ENCODE data around the gene GALNT17.
"Not testable (repeated sequence)": the region's sequence is repeated elsewhere in the genome, so short reads cannot be mapped to it uniquely, and the experiment has no call there.

GALNT17 gene

GRCh38 chr7:71627651-71628050 lies 495.7 kb downstream of the GALNT17 start:
- no peaks in the 10 kb centered on the region for H3K9me3 ChIP-seq (ENCODE audit: low read length)
- peak overlapping the region in 1 of 2 donors; percentile 14 for H3K4me3 ChIP-seq (ENCODE audit: low read depth in 1 of 2, low read length in 2 of 2)
- no peak overlapping the region for H3K9ac ChIP-seq (ENCODE audit: low read length)
- no peaks in the 10 kb centered on the region for H3K36me3 ChIP-seq (ENCODE audit: insufficient read depth, low read length)
- peaks cover 22% of the 10 kb centered on the region for H3K4me1 ChIP-seq (ENCODE audit: insufficient read depth, low read length)
- no peaks in the 10 kb centered on the region for H3K27me3 ChIP-seq (ENCODE audit: control insufficient read depth in 1 of 2, insufficient read depth in 2 of 2, low read length in 2 of 2)
- H3K27ac ChIP-seq (ENCODE audit: low read depth, low read length) = peak overlapping the region; percentile 14

GRCh38 chr7:71630516-71630915 lies 498.6 kb downstream of the GALNT17 start:
- H3K4me3 ChIP-seq (ENCODE audit: low read depth in 1 of 2, low read length in 2 of 2) = no peak overlapping the region
- peaks cover 32% of the 10 kb centered on the region for H3K4me1 ChIP-seq (ENCODE audit: insufficient read depth, low read length)
- H3K36me3 ChIP-seq (ENCODE audit: insufficient read depth, low read length) = no peaks in the 10 kb centered on the region
- H3K27me3 ChIP-seq (ENCODE audit: control insufficient read depth in 1 of 2, insufficient read depth in 2 of 2, low read length in 2 of 2) = no peaks in the 10 kb centered on the region
- H3K9ac ChIP-seq (ENCODE audit: low read length) = no peak overlapping the region
- H3K9me3 ChIP-seq (ENCODE audit: low read length) = no peaks in the 10 kb centered on the region
- no peak overlapping the region for H3K27ac ChIP-seq (ENCODE audit: low read depth, low read length)

- peak overlapping the region in 1 of 2 donors; percentile 33 for H3K4me3 ChIP-seq (ENCODE audit: low read depth in 1 of 2, low read length in 2 of 2)
These were observed 501.6 kb downstream of the GALNT17 start for GRCh38 chr7:71633551-71634008.

GRCh38 chr7:71635849-71636248 lies 503.9 kb downstream of the GALNT17 start:
- not testable (repeated sequence) for H3K4me1 ChIP-seq (ENCODE audit: insufficient read depth, low read length); H3K36me3 ChIP-seq (ENCODE audit: insufficient read depth, low read length); H3K9me3 ChIP-seq (ENCODE audit: low read length); H3K4me3 ChIP-seq (ENCODE audit: low read depth in 1 of 2, low read length in 2 of 2); H3K27me3 ChIP-seq (ENCODE audit: control insufficient read depth in 1 of 2, insufficient read depth in 2 of 2, low read length in 2 of 2); H3K27ac ChIP-seq (ENCODE audit: low read depth, low read length); H3K9ac ChIP-seq (ENCODE audit: low read length)

More at GRCh38 chr7:71633551-71634008, 501.6 kb downstream of the GALNT17 start:
- Histone ChIP-seq H3K27ac (ENCODE audit: low read depth, low read length) (no peak overlapping the region), H3K9ac (ENCODE audit: low read length) (no peak overlapping the region), H3K27me3 (ENCODE audit: control insufficient read depth in 1 of 2, insufficient read depth in 2 of 2, low read length in 2 of 2) (no peaks in the 10 kb centered on the region), H3K36me3 (ENCODE audit: insufficient read depth, low read length) (no peaks in the 10 kb centered on the region), H3K9me3 (ENCODE audit: low read length) (no peaks in the 10 kb centered on the region), H3K4me1 (ENCODE audit: insufficient read depth, low read length) (peaks cover 14% of the 10 kb centered on the region)

- no peak overlapping the region for H3K9ac ChIP-seq (ENCODE audit: low read length)
- no peak overlapping the region for H3K27ac ChIP-seq (ENCODE audit: low read depth, low read length)
These were observed 504.4 kb downstream of the GALNT17 start for GRCh38 chr7:71636329-71636728.

DNA sequence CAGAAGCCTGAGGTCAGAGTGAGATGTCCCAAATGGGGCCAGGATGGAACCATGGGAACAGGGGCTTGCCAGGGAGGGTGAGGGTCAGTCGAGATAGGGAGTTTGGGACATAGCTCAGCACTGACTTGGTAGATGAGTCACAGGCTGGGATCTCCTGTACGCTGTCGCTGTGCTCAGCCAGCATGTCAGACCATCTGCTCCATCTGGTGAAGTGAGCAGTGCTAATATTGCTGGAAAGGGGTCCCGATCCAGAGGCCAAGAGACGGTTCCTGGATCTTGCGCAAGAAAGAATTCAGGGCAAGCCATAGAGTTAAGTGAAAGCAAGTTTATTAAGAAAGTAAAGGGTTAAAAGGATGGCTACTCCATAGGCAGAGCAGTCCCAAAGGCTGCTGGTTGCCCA lies 505.6 kb downstream of the GALNT17 start:
- no peaks in the 10 kb centered on the region for H3K36me3 ChIP-seq (ENCODE audit: insufficient read depth, low read length)
- H3K9me3 ChIP-seq (ENCODE audit: low read length) = no peaks in the 10 kb centered on the region
- H3K4me3 ChIP-seq (ENCODE audit: low read depth in 1 of 2, low read length in 2 of 2) = no peak overlapping the region
- no peak overlapping the region for H3K27ac ChIP-seq (ENCODE audit: low read depth, low read length)
- no peaks in the 10 kb centered on the region for H3K27me3 ChIP-seq (ENCODE audit: control insufficient read depth in 1 of 2, insufficient read depth in 2 of 2, low read length in 2 of 2)
- H3K9ac ChIP-seq (ENCODE audit: low read length) = no peak overlapping the region
- H3K4me1 ChIP-seq (ENCODE audit: insufficient read depth, low read length) = peaks cover 9% of the 10 kb centered on the region

More at GRCh38 chr7:71636329-71636728, 504.4 kb downstream of the GALNT17 start:
- Histone ChIP-seq H3K4me1 (ENCODE audit: insufficient read depth, low read length) (peaks cover 9% of the 10 kb centered on the region), H3K36me3 (ENCODE audit: insufficient read depth, low read length) (no peaks in the 10 kb centered on the region), H3K9me3 (ENCODE audit: low read length) (no peaks in the 10 kb centered on the region), H3K27me3 (ENCODE audit: control insufficient read depth in 1 of 2, insufficient read depth in 2 of 2, low read length in 2 of 2) (no peaks in the 10 kb centered on the region), H3K4me3 (ENCODE audit: low read depth in 1 of 2, low read length in 2 of 2) (no peak overlapping the region)

DNA sequence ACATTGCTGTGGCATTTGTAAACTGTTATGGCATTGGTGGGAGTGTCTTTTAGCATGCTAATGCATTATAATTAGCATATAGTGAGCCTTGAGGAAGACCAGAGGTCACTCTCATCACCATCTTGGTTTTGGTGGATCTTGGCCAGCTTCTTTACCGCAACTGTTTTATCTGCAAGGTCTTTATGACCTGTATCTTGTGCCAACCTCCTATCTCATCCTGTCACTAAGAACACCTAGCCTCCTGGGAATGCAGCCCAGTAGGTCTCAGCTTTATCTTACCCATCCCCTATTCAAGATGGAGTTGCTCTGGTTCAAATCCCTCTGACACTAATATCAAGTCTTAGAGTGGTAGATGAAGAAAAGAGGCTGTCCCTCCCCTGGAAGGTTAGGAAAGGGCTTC lies 506.2 kb downstream of the GALNT17 start:
- H3K27me3 ChIP-seq (ENCODE audit: control insufficient read depth in 1 of 2, insufficient read depth in 2 of 2, low read length in 2 of 2) = no peaks in the 10 kb centered on the region
- H3K27ac ChIP-seq (ENCODE audit: low read depth, low read length) = no peak overlapping the region
- no peaks in the 10 kb centered on the region for H3K36me3 ChIP-seq (ENCODE audit: insufficient read depth, low read length)
- H3K9ac ChIP-seq (ENCODE audit: low read length) = no peak overlapping the region
- H3K4me1 ChIP-seq (ENCODE audit: insufficient read depth, low read length) = peaks cover 8% of the 10 kb centered on the region
- no peak overlapping the region for H3K4me3 ChIP-seq (ENCODE audit: low read depth in 1 of 2, low read length in 2 of 2)
- no peaks in the 10 kb centered on the region for H3K9me3 ChIP-seq (ENCODE audit: low read length)

- Histone ChIP-seq H3K9ac (ENCODE audit: low read length) (no peak overlapping the region), H3K27me3 (ENCODE audit: control insufficient read depth in 1 of 2, insufficient read depth in 2 of 2, low read length in 2 of 2) (no peaks in the 10 kb centered on the region), H3K4me1 (ENCODE audit: insufficient read depth, low read length) (no peaks in the 10 kb centered on the region), H3K4me3 (ENCODE audit: low read depth in 1 of 2, low read length in 2 of 2) (no peak overlapping the region), H3K27ac (ENCODE audit: low read depth, low read length) (no peak overlapping the region), H3K9me3 (ENCODE audit: low read length) (no peaks in the 10 kb centered on the region), H3K36me3 (ENCODE audit: insufficient read depth, low read length) (no peaks in the 10 kb centered on the region)
These were observed 507.6 kb downstream of the GALNT17 start for GRCh38 chr7:71639382-71640085.

DNA sequence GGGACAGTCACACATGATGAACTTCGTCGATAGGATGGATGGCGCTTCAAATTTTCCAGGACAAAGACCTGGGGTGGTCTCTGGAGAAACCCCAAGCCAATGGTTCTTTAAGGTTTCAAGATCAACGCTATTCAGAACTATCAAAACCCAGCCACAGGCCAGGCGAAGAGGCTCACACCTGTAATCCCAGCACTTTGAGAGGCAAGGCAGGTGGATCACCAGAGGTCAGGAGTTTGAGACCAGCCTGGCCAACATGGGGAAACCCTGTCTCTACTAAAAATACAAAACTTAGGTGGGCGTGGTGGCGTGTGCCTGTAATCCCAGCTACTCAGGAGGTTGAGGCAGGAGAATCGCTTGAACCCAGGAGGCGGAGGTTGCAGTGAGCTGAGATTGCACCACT lies 511.1 kb downstream of the GALNT17 start:
- not testable (repeated sequence) for H3K27me3 ChIP-seq (ENCODE audit: control insufficient read depth in 1 of 2, insufficient read depth in 2 of 2, low read length in 2 of 2); H3K4me3 ChIP-seq (ENCODE audit: low read depth in 1 of 2, low read length in 2 of 2); H3K36me3 ChIP-seq (ENCODE audit: insufficient read depth, low read length); H3K4me1 ChIP-seq (ENCODE audit: insufficient read depth, low read length); H3K27ac ChIP-seq (ENCODE audit: low read depth, low read length); H3K9me3 ChIP-seq (ENCODE audit: low read length); H3K9ac ChIP-seq (ENCODE audit: low read length)

DNA sequence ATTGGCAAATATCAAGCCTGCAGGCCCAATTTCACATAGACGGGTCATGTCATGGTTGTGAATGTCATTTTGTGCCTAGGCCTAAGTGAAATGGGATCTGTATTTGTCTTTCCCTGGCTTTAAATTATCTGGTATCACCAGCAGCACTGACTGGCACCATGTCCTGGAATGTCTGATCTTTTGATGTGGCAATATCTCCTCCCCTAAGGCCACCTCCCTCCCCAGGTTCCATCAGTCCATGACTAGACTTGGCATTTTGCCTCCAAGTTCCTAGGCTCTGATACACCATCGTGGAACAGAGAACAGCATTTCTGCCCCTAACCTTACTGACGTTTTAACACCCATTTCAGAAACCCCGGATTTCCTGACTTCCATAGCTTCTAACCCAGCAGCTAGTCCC lies 513.9 kb downstream of the GALNT17 start:
- H3K4me3 ChIP-seq (ENCODE audit: low read depth in 1 of 2, low read length in 2 of 2) = no peak overlapping the region
- no peaks in the 10 kb centered on the region for H3K4me1 ChIP-seq (ENCODE audit: insufficient read depth, low read length)
- no peak overlapping the region for H3K27ac ChIP-seq (ENCODE audit: low read depth, low read length)
- H3K27me3 ChIP-seq (ENCODE audit: control insufficient read depth in 1 of 2, insufficient read depth in 2 of 2, low read length in 2 of 2) = no peaks in the 10 kb centered on the region
- H3K36me3 ChIP-seq (ENCODE audit: insufficient read depth, low read length) = no peaks in the 10 kb centered on the region
- H3K9ac ChIP-seq (ENCODE audit: low read length) = no peak overlapping the region
- H3K9me3 ChIP-seq (ENCODE audit: low read length) = peaks cover 5% of the 10 kb centered on the region

DNA sequence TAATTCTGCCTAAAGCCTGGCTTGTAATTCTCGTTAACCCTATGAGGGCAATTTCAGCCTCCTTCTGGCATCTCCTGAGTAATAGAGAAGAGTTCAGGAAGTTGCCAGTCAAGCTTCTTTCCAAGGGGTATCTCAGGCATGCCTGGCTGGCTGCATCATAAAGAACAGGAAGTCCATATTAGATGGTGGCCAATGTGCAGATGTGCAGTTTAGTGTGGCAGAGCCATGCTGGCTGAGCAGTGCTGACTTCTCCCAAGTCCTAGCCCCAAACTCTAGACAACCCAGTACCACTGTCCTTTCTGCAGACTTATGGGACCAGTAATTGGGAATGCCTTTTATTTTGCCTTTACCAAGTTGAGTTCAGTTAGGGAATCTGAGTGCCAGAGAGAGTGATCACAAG lies 517.9 kb downstream of the GALNT17 start:
- no peaks in the 10 kb centered on the region for H3K4me1 ChIP-seq (ENCODE audit: insufficient read depth, low read length)
- no peak overlapping the region for H3K27ac ChIP-seq (ENCODE audit: low read depth, low read length)
- H3K4me3 ChIP-seq (ENCODE audit: low read depth in 1 of 2, low read length in 2 of 2) = no peak overlapping the region
- H3K36me3 ChIP-seq (ENCODE audit: insufficient read depth, low read length) = no peaks in the 10 kb centered on the region
- H3K9me3 ChIP-seq (ENCODE audit: low read length) = peaks cover 5% of the 10 kb centered on the region
- H3K27me3 ChIP-seq (ENCODE audit: control insufficient read depth in 1 of 2, insufficient read depth in 2 of 2, low read length in 2 of 2) = no peaks in the 10 kb centered on the region
- no peak overlapping the region for H3K9ac ChIP-seq (ENCODE audit: low read length)

DNA sequence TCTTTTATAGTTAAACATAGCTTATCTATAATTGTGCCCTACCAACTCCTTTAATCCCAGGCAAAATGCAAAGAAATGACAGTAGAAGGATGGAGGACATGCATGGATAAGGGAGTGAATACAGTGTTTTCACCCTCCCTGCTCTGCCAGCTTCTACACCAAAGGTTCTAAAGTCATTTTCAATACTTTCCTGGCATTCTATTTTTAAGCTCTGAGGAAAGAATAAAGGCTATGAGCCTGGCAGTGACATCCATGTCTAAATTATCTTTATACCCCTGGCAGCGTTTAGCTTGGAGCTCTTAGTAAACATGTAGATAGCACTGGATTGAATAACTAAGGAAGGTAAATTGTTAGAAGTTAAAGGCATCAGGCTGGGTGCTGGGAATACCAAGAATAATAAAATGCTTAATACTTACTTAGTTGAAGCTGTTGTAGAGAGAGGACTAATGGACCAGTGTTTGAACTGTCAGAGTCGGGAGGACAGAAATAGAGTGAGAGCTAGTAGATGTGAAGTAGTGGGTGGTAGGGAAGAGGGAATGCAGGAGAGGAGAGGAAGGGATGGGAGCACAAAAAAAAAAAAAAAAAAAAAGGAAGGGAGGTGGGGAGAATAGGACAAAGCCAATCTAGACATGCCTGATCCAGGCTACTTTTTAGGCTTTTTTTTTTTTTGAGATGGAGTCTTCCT lies 518.9 kb downstream of the GALNT17 start:
- Histone ChIP-seq H3K27ac (ENCODE audit: low read depth, low read length) (no peak overlapping the region), H3K9me3 (ENCODE audit: low read length) (peaks cover 5% of the 10 kb centered on the region)

More for the DNA sequence above, 518.9 kb downstream of the GALNT17 start:
- H3K4me3 ChIP-seq (ENCODE audit: low read depth in 1 of 2, low read length in 2 of 2) = no peak overlapping the region
- H3K27me3 ChIP-seq (ENCODE audit: control insufficient read depth in 1 of 2, insufficient read depth in 2 of 2, low read length in 2 of 2) = no peaks in the 10 kb centered on the region
- H3K36me3 ChIP-seq (ENCODE audit: insufficient read depth, low read length) = no peaks in the 10 kb centered on the region
- H3K9ac ChIP-seq (ENCODE audit: low read length) = no peak overlapping the region
- H3K4me1 ChIP-seq (ENCODE audit: insufficient read depth, low read length) = no peaks in the 10 kb centered on the region

All from muscle layer of colon (tissue), 2 donors.